KG1 (cell line): Measurements from ENCODE around the gene NTRK3.

Experiments
- DNase-seq: peaks from one replicate; lab custom pipeline; 2025; lab: John Stamatoyannopoulos, UW

Gene NTRK3

GRCh38 chr15:87939848-87940457 lies 316.6 kb downstream of the NTRK3 start:
- DNase-seq: no peak

DNA sequence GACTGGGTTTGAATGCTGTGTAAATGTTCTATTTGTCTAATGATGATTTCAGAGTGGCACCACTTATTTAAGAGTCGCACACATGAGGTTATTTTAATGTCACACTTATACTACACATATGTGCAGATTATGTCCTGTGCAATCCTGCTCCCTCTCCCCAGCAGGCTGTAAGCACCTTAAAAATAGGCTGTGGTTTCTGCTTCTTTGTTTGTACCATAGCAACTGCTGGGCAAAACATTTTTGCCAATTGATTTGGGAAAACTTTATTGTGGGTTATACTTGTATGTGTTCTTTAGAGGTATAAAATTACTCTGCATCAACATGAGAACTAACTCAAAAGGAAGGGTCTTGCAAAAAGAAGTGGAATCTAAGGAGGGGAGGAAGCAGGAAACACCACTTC lies 318.5 kb downstream of the NTRK3 start:
- DNase-seq: no peak

DNA sequence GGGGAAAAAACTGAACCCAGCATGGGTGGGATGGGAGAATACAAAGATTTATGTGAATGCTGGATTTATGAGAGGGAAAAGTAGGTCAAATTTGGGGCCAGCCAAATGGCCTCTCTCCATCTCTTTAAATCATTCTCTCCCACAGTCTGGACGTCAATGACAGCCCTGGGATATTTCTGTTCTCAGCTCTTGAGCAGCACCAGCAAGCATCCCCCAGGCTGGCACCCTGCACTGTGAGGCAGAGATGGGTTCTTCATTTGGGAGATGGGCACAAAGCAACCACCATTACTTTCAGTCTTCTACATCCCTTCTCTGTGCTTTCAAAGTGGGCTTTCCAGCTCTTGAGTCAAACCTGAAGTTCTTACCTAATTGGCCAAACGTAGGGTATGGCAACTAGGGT lies 321.0 kb downstream of the NTRK3 start:
- DNase-seq: no peak

DNA sequence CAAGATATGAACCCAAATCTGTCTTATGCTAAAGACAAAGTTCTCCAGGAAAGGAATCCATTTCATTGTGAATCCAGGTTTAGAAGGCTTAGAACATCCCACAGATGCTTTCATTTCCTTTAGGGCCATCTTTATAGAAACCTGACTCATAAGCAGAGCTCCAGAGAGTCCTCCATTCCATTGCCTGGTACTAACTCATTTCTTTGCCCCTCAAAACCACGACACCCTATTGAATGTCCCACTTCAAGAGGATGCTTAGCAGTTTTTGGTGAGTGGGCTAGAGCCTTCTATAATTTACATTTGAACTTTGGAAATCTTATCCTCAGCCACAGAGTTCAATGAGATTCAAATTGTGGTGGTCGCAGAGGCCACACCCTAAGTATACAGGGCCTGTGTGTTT lies 325.0 kb downstream of the NTRK3 start:
- DNase-seq: no peak

DNA sequence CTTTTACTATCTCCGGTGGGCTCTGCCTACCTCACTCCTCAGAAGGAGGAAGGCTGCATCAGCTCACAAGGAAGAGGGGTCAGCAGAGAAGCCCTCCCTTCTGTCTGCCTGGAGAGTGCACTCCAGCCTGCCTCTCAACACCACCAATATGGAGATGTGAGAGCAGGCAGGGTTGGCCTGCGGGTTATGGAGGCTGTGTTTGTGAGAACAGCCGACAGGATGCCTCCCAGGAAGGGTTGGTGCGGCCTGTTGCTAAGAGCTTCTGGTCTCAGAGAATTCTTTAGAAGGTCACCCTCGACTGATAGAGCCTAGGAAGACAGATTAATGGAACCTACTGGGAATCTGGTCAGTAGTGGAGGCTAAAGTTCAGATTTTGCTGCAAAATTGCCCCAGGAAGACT lies 326.1 kb downstream of the NTRK3 start:
- DNase-seq: no peak

DNA sequence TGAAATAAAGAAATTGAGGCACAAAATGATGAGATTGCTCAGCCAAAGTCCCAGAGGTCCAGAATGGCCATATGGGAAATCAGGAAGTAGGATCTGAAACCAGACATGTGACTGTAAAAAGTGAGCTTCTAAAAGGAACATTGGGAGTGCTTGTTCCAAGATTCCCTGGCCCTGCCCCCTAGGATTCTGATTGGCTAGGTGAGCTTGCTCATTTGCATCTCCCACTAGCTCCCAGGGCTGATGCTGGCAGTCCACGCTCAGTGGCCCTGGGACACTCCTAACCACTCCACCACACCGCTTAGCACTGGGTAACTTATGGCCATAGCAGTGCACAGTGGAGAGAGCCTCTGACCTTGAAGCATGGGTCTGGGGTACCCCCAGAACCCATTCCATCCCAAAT lies 326.7 kb downstream of the NTRK3 start:
- DNase-seq: no peak

- no peak for DNase-seq
Observed at GRCh38 chr15:87924433-87924832, 332.1 kb downstream of the NTRK3 start.

- DNase-seq: no peak
Observed at GRCh38 chr15:87919064-87919463, 337.5 kb downstream of the NTRK3 start.

GRCh38 chr15:87917480-87917879 lies 339.1 kb downstream of the NTRK3 start:
- DNase-seq: no peak

GRCh38 chr15:87916208-87916607 lies 340.3 kb downstream of the NTRK3 start:
- no peak for DNase-seq

DNA sequence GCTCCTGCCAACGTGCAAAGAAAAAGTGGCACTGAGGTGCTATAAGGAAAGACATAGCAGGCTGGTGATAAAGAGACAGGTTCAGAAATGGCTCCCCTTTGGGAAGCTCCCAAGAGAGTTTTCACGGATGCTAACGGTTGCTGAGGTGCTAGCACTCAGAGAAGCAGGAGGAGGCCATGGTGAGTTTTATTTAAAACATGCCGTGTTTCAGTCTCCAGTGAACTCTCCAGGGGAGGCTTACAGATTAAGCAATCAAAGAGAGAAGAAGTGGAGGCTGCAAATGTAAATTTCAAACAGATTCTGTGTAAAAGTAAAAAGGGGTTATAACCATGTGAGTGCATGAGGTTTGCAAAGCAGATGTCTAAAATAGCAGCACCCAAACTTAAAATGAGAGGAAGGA lies 346.2 kb downstream of the NTRK3 start:
- DNase-seq: no peak

GRCh38 chr15:87907676-87908446 lies 348.7 kb downstream of the NTRK3 start:
- DNase-seq: no peak

GRCh38 chr15:87906444-87906843 lies 350.1 kb downstream of the NTRK3 start:
- DNase-seq: no peak

GRCh38 chr15:87902772-87903426 lies 353.6 kb downstream of the NTRK3 start:
- DNase-seq: no peak

DNA sequence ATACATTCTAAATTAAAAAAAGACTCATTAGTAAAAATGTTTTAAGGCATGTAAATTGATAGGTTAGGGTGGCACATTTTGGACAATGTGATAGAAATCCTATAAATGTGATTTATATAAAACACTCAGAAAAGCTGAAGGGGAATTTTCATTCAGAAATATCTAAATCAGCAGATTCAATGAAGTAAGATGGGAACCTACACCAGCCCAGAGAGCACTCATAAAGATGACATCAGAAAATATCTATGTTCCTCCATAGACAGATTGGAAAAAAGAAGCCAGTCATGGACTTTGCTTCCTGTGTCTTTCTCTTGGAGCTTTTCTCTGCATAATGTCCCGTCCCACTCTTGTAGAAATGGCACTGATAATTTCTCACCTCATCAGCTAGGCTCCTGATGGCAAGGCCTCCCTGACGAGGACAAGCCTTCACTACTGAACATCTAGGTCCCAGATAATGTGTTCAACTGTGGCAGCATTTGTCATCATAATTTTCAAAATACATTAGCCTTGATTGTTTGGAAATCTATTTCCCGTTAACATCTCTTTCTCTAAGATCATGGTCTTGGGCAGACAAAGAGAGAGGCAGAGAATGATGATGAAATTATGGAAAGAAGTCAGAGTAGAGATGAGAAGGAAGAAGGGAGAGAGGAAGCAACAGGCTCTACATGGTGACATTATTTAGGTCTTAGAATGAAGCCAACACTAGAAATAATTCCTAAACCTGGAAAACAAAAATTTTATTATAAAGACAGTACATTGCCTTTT lies 354.4 kb downstream of the NTRK3 start:
- DNase-seq: no peak

GRCh38 chr15:87901008-87901407 lies 355.5 kb downstream of the NTRK3 start:
- DNase-seq: no peak

GRCh38 chr15:87896936-87897335 lies 359.6 kb downstream of the NTRK3 start:
- DNase-seq: no peak

DNA sequence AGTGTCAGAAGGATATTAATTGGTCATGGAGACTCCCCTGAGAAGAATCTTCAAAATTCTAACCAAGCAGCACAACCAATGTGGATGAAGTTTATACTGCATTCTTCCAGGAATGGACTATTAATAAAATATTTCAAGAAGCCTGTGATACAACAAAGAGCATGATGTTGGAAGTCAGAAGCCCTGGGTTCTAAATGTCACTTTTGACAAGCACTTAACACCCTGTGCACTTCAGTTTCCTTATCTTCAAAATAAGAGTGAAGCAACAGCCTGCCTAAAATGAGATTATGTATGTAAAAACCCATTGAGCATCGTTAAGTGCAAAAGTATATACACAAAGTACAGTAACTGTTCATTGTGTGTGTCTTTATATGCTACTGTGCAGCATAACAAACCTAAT lies 369.4 kb downstream of the NTRK3 start:
- no peak for DNase-seq

DNA sequence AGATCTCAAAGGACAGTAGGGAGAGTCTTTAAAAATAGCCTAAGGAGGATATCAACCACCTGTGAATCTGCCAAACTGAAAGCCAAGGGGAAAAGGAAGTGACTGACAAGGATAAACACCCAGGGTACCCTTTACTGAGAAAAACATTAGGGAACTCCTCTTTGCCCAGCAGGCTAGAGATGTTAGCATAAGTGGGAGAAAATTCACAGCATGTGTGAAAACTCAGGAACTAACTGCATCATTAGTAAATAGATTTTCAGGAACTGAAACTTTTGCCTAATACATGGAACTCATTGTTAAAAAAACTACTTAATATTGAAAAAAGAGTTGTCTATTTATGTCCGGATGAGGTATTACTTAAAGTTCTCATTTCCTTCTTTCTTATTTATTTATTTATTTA lies 375.5 kb downstream of the NTRK3 start:
- no peak for DNase-seq

DNA sequence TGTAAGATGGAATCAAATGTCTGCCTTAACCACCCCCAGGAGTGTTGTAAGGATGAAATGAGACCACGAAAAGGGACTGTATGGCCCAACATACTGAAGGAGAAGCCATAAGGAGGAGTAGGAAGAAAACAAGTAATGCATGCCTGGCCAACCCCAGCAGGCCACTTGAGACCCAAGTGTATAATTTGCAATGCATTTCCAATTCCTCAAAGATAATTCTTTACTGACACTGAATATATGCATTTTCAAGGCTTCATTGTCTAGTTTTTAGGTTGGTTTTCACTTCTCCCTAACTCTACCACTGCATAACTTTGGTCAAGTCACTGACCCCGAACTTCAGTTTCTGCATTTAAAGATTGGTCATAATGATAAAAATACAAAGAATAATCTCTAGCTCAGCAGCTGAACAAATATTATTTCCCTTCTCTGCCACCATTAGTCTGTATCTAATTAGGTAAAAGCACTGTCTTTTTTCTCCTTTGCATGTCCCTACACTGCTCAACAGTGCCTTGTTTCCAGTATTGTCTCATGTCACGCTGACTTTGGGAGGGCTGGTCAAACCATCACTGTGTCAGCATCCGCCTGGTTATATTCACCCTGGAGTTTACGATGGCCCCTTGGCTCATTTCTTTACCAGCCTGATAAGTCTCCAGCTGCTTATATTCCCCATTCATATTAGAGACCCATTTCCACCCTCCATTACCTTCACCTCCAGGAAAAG lies 378.6 kb downstream of the NTRK3 start:
- no peak for DNase-seq

DNA sequence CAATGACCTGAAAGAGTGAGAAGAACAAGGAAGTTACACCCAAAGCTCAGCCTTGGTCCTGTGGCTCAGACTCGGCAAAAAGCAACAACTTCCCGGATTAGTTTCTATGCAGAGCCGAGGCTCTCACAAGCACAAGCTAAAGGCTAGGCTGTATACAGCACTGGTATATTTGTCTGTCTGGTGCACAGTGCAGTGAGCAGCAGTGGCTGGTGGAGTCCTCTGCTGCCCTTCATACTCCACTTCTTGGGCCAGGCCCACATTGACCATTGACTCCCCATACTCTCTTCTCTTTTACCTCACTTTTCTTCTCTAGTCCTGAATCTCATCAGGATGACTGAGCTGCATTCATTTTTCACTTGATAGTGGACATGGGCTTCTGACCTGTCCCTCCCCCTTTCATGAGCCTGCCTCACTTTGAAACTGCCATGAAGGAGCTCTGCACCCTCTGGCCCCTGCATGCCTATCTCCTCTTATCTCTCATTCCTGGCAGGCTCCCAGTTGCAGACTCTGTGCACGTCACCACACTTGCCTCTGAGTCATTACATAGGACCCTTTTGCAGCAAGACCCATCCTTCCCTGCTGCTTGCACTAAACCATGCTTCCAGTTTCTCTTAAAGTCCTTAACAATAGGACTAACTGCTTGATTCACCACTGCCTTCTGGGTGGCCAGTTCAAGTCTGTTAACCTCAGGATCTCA lies 379.3 kb downstream of the NTRK3 start:
- DNase-seq: no peak
